H1 (cell line): Measurements from ENCODE around the gene SH2B2. TPM values are rescaled to one million over a fixed set of nuclear protein-coding genes. Genes with fewer than 3 reads are reported as not detected.

ENCODE experiments used
- CBX8 ChIP-seq: fragments of 300-800, 300-1000 bp; sonication (generic); IDR thresholded peaks from 2 replicates; pipeline ENCODE4 v1.7.1; 2016; ENCODE audit warnings: low read depth, low read length, borderline replicate concordance
- CHD1 ChIP-seq: IDR thresholded peaks from 2 replicates; pipeline ENCODE4 v1.6.1; 2012; ENCODE audit warnings: low read depth, low read length, improper control_type of control experiment
- EGR1 ChIP-seq: IDR thresholded peaks from 2 replicates; pipeline ENCODE4 v1.6.1; 2011; ENCODE audit warnings: low read depth, low read length, borderline replicate concordance
- HDAC6 ChIP-seq: IDR thresholded peaks from one replicate; pipeline ENCODE4 v1.7.1; 2012; ENCODE audit warnings: low read depth, mild to moderate bottlenecking, inconsistent platforms, low read length, moderate library complexity
- SP4 ChIP-seq: IDR thresholded peaks from 2 replicates; pipeline ENCODE4 v1.6.1; 2012; ENCODE audit warnings: low read length, inconsistent platforms
- SUZ12 ChIP-seq: fragments of 200-600 bp; sonication (generic); IDR thresholded peaks from 2 replicates; pipeline ENCODE4 v1.6.1; 2012; ENCODE audit warnings: mild to moderate bottlenecking, inconsistent platforms, low read length, moderate library complexity, mixed read lengths
- TBP ChIP-seq: IDR thresholded peaks from 2 replicates; pipeline ENCODE4 v1.6.1; 2011; ENCODE audit warnings: low read depth, low read length, improper control_type of control experiment
- polyA plus RNA-seq, 7 experiments: library from polyadenylated mRNA; depleted of rRNA in 3 of 7; stranded (reverse) in 5 of 7; unstranded in 2 of 7; fragments of >200 nt in 5 of 7; fragments of 200-250 nt in 2 of 7; gene quantifications; 1 replicate in 5 of 7; 2 replicates in 1 of 7; 4 replicates in 1 of 7; pipeline versions ENCODE4 v1.2.1 to v1.2.3, GENCODE V29; 2011 to 2013; ENCODE audit warnings: missing spikeins in 2 of 7, mixed read lengths in 2 of 7
- total RNA-seq: library from RNA; stranded (reverse); fragmentation: NEBNext Ultra II Directional; extraction: Animal tissue kit (Norgen Biotek cat#: 25700); gene quantifications from 2 replicates; pipeline ENCODE4 v1.2.1, GENCODE V29; 2021
- TF ChIP-seq, protein P1 (sequence below): IDR thresholded peaks from 2 replicates; pipeline ENCODE4 v1.6.1; 2012; ENCODE audit warnings: low read length, inconsistent platforms

The SH2B2 gene
- total and polyA plus RNA-seq, 2 of the 8 experiments (the other 6 are each of a cell fraction or from before 2014, with no cell fraction given), result 11.5 to 18.7 TPM

DNA sequence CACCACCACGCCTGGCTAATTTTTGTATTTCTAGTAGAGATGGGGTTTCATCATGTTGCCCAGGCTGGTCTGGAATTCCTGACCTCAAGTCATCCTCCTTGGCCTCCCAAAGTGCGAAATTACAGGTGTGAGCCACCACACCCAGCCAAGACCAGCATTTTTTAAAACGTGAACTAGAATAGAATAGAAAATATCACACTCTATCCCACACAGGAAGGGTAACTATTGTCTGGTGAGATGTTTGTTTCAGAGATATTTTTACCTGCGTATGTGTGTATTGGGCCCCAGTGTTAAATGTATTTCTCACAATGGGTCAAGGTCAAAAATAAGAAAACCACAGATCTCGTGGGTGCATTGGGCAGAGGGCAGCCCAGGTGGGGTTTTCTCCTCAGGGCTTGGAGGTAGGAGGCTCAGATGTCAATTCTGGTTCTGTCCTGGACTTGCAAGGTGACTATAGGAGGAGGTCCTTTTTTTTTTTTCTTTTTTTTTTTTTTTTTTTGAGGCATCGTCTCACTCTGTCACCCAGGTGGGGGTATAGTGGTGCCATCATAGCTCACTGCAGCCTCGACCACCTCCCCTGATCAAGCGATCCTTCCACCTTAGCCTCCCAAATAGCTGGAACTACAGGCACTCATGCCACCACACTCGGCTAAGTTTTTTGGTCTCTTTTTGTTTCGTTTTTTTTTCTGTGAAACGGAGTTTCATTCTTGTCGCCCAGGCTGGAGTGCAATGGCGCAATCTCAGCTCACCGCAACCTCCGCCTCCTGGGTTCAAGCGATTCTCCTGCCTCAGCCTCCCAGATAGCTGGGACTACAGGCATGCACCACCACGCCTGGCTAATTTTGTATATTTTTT lies 19.0 kb downstream of the SH2B2 start (continued):
- TF ChIP-seq TBP (no peak), EGR1 (no peak), SUZ12 (no peak), HDAC6 (no peak), CHD1 (no peak), CBX8 (no peak), SP4 (no peak)
- TF ChIP-seq, protein P1, sequence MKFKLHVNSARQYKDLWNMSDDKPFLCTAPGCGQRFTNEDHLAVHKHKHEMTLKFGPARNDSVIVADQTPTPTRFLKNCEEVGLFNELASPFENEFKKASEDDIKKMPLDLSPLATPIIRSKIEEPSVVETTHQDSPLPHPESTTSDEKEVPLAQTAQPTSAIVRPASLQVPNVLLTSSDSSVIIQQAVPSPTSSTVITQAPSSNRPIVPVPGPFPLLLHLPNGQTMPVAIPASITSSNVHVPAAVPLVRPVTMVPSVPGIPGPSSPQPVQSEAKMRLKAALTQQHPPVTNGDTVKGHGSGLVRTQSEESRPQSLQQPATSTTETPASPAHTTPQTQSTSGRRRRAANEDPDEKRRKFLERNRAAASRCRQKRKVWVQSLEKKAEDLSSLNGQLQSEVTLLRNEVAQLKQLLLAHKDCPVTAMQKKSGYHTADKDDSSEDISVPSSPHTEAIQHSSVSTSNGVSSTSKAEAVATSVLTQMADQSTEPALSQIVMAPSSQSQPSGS, result no peak
